HG03571 (cell line): ENCODE measurements around the gene TBC1D22A.
"Not testable (repeated sequence)": the region's sequence is repeated elsewhere in the genome, so short reads cannot be mapped to it uniquely, and the experiment has no call there.

ENCODE experiments used
- ATAC-seq: cut with Tn5 transposase; IDR thresholded peaks from one replicate; pipeline ENCODE4 v1.9.1; 2021; ENCODE audit not compliant: unreplicated experiment

TBC1D22A gene

DNA sequence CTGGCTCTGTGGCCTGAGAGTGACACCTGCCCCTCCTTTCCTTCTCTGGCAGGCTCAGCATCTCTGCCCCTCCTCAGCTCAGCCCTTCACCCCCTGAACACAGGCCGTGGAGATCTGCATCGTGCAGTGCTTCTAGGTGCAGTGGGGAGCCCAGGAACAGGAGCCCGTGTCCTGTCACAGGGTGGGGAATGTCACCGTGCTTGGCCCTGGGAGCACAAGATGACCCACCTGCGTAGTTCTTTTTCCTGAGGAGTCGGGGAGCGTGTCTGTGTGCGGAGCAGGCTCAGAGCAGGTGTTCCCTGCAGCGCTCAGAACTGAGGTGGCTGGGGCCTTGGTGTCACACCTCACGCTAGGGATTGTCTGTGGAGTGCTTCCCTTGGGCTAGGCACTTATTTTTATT is 10.6 kb downstream of the TBC1D22A start:
- no peak for ATAC-seq

DNA sequence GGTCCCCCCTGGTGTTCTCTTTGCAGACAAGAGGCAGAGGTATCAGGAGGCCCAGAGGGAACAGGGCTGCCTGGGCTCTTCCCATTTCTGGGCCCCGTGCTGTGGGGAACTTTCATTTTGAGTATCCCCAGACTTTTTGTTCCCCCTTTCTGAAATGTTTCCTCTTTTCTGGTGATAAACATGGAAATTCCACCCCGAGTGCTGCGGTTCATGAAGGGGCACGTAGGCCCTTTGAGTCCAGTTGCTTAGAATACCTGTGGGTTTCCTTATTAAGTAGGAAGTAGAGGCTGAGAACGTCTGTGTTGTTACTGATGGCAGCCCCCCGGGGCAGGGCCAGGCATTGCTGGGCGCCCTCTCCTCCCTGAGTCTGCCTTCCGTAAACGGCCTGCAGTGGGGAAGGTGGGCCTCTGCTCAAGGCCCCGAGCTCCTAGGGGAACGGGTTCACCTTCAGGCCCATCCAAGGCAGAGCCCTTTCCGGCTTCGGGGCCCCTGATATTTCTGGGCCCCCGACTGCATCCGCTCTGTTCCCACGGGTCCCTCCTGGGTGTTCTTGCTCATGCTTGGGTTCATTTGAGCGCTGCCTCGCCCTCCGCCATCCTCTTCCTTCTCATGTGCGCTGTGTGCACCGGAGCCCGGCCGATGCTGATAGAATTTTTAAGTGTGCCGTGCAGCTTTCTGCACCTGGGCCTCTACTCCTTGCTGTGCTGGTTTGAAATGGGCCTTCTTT is 12.0 kb downstream of the TBC1D22A start:
- ATAC-seq: no peak

- no peak for ATAC-seq
Observed at GRCh38 chr22:46774980-46775849, 12.8 kb downstream of the TBC1D22A start.

- no peak for ATAC-seq
Observed at GRCh38 chr22:46775850-46776826, 13.7 kb downstream of the TBC1D22A start.

GRCh38 chr22:46776876-46777608 is 14.6 kb downstream of the TBC1D22A start:
- ATAC-seq: no peak

GRCh38 chr22:46777609-46777970 is 15.1 kb downstream of the TBC1D22A start:
- no peak for ATAC-seq

- no peak for ATAC-seq
Observed at GRCh38 chr22:46779023-46779422, 16.6 kb downstream of the TBC1D22A start.

GRCh38 chr22:46779651-46780050 is 17.2 kb downstream of the TBC1D22A start:
- no peak for ATAC-seq

- ATAC-seq: no peak
Observed at GRCh38 chr22:46780453-46780852, 18.0 kb downstream of the TBC1D22A start.

- no peak for ATAC-seq
Observed at GRCh38 chr22:46781291-46781690, 18.8 kb downstream of the TBC1D22A start.

GRCh38 chr22:46782200-46782599 is 19.8 kb downstream of the TBC1D22A start:
- not testable (repeated sequence) for ATAC-seq

- no peak for ATAC-seq
Observed at GRCh38 chr22:46783721-46784120, 21.3 kb downstream of the TBC1D22A start.

- ATAC-seq: no peak
Observed at GRCh38 chr22:46788441-46789172, 26.2 kb downstream of the TBC1D22A start.

GRCh38 chr22:46789992-46790391 is 27.5 kb downstream of the TBC1D22A start:
- no peak for ATAC-seq

- ATAC-seq: no peak
Observed at GRCh38 chr22:46791201-46791731, 28.8 kb downstream of the TBC1D22A start.

- ATAC-seq: no peak
Observed at GRCh38 chr22:46792061-46792796, 29.8 kb downstream of the TBC1D22A start.

GRCh38 chr22:46792841-46793261 is 30.4 kb downstream of the TBC1D22A start:
- no peak for ATAC-seq

DNA sequence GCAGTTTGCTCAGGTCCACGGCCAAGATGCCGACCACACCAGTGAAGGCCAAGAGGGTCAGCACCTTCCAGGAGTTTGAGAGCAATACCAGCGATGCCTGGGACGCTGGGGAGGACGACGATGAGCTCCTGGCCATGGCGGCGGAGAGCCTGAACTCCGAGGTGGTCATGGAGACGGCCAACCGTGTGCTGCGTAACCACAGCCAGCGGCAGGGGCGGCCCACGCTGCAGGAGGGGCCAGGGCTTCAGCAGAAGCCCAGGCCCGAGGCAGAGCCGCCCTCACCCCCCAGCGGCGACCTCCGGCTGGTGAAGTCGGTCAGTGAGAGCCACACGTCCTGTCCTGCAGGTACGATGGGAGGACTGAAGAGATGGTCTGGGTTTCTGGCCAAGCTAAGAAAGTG is 31.0 kb downstream of the TBC1D22A start:
- no peak for ATAC-seq

GRCh38 chr22:46794067-46794466 is 31.6 kb downstream of the TBC1D22A start:
- ATAC-seq: no peak
